IMR-90 (cell line): ENCODE data around the gene BPI.

Source experiments
- CHD1 ChIP-seq: IDR thresholded peaks from 2 replicates; pipeline ENCODE4 v1.6.1; 2012; ENCODE audit warnings: low read depth, low read length, improper control_type of control experiment
- CTCF ChIP-seq: conservative IDR thresholded peaks from 2 replicates; pipeline ENCODE4 v1.5.1; 2012; ENCODE audit warnings: mild to moderate bottlenecking, low read depth, low read length, improper control_type of control experiment
- ELK1 ChIP-seq: fragments of 150-350 bp; IDR thresholded peaks from 2 replicates; pipeline ENCODE4 v1.6.1; 2016; ENCODE audit warnings: low read depth, mild to moderate bottlenecking, low read length, moderate library complexity, borderline replicate concordance
- POLR2A ChIP-seq: IDR thresholded peaks from 2 replicates; pipeline ENCODE4 v1.6.1; 2012; ENCODE audit warnings: mild to moderate bottlenecking, low read depth, low read length

GRCh38 chr20:38260025-38260377, 44.0 kb upstream of the BPI start:
- TF ChIP-seq ELK1, result no peak
- no peak for TF ChIP-seq CTCF
- TF ChIP-seq CHD1, result no peak
- no peak for TF ChIP-seq POLR2A
